Stimulated activated CD4-positive, alpha-beta T cell treated with anti-CD3 and anti-CD28 coated beads, TNF-alpha, amount 100 ng/mL, for 1 hour (primary cell): Measurements from ENCODE around the gene XYLB.

ENCODE experiments used
- DNase-seq, 3 donors: peaks; one replicate each; pipeline ENCODE4 v3.0.0-alpha.2; 2020; ENCODE audit warnings: low read depth in 3 of 3, low spot score in 1 of 3

The XYLB gene

GRCh38 chr3:38453075-38453912, 106.7 kb downstream of the XYLB start, which contains the start of gene ACVR2B:
Gene ACVR2B, plus strand, starts transcription at chr3:38453890. Its CDS starts 433 bp downstream, at chr3:38454323.
- DNase-seq: peak; percentile 8 to 62 (median 44)

DNA sequence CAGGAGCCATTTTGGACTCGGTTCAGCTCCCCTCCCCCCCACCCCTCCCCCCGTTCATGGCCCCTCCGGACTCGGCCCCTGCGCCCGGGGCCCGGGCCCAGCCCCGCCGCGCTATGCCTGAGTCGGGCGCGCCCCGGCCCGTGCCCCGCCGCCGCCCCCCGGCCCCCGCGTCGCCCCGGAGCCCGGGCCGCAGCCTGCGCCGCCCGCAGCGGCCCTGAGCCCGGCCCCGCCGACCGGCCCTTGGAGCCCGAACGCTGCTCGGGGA, 107.3 kb downstream of the XYLB start:
- no peak for DNase-seq

GRCh38 chr3:38454178-38454883, 107.7 kb downstream of the XYLB start:
- DNase-seq: peak in 1 of 3 donors; percentile 8

DNA sequence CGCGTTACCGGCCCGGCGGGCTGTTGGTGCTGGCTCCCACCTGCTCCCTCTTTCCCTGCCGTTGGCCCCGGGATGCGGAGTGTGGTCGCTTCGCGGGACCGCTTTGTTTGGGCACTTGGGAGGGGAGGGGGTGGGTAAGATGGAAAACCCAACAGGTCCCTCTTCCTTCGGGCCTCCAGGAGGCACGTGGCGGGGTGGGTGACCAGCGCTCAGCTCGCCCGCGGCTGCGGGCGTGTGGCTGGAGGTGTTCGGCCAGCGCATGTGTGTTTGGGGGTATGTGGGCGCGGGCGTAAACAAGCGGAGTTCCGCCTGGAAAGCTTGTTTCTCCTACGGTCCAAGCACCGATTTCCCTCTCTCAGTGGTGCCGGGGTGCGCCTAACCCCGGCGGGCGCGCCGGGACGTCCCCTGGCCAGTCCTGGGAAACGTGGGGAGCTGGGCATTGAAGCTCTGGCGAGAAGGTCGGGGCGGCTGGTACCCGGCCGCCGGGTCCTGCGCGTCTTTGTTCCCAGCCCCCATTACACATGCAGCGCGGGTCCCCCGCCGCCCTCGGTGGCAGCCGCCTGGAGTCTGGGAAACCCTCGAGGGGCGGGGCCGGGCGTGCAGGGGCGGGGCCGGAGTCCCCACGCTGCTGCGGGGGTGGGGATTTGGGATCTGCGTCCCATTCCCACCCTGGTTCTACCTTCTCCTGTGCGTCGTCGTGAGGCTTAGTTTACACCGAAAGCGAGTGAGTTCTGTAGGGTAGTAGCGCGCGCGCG, 108.5 kb downstream of the XYLB start:
- DNase-seq: peak in 1 of 3 donors; percentile 25

GRCh38 chr3:38455639-38456430, 109.2 kb downstream of the XYLB start:
- DNase-seq: no peak

DNA sequence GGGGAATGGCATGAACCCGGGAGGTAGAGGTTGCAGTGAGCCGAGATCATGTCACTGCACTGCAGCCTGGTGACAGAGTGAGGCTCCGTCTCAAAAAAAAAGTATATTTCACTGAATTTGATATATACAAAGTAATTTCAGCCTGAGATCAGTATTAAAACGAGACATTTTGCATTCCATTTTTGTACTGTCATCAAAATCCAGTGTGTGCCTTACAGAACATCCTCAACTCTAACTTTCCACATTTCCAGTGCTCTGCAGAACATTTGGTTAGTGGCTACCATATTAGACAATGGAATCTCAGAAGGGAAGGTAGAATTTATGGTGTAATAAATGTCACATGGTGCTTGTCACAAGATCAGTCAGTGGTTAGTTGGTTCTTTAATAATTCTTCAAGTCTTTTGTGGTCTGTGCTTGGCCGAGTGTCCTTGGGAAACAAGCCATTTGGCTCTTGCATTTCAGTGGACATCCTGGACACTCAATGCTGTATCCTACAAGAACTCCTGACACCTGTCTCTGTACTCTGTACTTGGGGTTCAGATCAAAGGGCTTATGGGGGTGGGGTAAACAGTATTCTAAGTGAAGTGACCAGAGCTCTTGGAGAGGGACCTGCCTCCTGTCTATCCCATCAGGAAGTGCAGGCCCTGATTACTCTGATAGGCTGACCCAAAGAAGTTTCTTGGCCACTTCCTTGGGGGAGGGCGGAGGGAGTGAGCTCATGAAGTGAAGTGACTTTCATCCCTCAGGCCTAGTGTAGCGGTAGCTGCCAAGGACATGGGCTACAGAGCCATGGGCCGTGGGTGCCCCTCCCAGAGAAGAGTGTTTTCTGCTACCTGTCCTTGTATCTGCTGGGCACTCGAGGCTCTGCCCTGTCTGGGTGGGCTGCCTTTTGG, 110.8 kb downstream of the XYLB start:
- no peak for DNase-seq

- DNase-seq: no peak
Measured at GRCh38 chr3:38458796-38459498, 112.4 kb downstream of the XYLB start.

GRCh38 chr3:38459499-38460048, 113.0 kb downstream of the XYLB start:
- no peak for DNase-seq

- DNase-seq: no peak
Measured at GRCh38 chr3:38460377-38461270, 114.0 kb downstream of the XYLB start.
